Midbrain (tissue), 1 donor: ENCODE measurements around the gene ABCC4.

Experiments
- DNase-seq: peaks from one replicate; lab custom pipeline; 2025; lab: John Stamatoyannopoulos, UW

Gene ABCC4

GRCh38 chr13:95258098-95258497 lies 43.2 kb downstream of the ABCC4 start:
- no peak for DNase-seq

GRCh38 chr13:95256091-95256490 lies 45.2 kb downstream of the ABCC4 start:
- DNase-seq = no peak

GRCh38 chr13:95255072-95255732 lies 46.0 kb downstream of the ABCC4 start:
- DNase-seq = no peak

- DNase-seq = no peak
These were observed 46.9 kb downstream of the ABCC4 start for GRCh38 chr13:95254339-95254738.

DNA sequence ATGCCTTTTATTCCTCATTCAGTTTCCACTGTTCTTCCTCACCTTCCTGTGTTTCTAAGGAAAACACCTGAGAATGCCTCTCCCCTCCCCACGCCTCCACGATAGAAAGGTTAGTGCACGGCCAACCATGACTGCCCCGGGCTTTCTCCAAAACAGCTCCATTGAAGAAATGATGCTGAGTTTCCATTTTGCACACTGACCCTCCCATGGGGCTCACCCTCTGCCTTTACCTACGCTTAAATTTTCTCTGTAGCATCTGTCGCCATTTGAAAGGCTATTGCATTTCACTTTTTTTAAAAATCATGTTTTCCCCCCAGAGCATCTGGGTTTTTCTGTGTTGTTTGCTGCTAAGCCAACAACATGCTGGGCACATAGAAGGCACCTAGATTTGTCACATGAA lies 48.2 kb downstream of the ABCC4 start:
- DNase-seq = no peak

GRCh38 chr13:95251641-95252040 lies 49.6 kb downstream of the ABCC4 start:
- no peak for DNase-seq

GRCh38 chr13:95250961-95251360 lies 50.3 kb downstream of the ABCC4 start:
- no peak for DNase-seq

- DNase-seq = no peak
These were observed 52.3 kb downstream of the ABCC4 start for GRCh38 chr13:95248953-95249352.

- DNase-seq = no peak
These were observed 53.4 kb downstream of the ABCC4 start for GRCh38 chr13:95247852-95248251.

DNA sequence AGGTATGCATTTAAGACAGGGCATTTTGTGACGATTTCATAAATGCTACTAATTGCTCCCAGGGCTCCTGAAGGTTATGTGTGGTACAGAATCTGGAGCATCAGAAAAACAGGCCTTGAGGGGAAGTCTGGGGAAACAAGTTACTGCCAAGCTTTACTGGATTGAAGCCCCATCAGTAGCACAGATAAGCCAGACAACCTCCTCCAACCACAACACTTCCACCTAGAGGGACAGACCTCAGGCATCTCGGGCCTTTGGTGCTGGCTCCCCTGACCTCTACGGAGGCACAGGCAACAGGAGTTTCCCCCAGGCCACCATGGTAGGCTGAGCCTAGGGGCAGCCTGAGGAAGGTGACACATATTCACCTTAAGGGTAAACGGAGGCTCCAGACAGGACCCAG lies 54.1 kb downstream of the ABCC4 start:
- DNase-seq = no peak

DNA sequence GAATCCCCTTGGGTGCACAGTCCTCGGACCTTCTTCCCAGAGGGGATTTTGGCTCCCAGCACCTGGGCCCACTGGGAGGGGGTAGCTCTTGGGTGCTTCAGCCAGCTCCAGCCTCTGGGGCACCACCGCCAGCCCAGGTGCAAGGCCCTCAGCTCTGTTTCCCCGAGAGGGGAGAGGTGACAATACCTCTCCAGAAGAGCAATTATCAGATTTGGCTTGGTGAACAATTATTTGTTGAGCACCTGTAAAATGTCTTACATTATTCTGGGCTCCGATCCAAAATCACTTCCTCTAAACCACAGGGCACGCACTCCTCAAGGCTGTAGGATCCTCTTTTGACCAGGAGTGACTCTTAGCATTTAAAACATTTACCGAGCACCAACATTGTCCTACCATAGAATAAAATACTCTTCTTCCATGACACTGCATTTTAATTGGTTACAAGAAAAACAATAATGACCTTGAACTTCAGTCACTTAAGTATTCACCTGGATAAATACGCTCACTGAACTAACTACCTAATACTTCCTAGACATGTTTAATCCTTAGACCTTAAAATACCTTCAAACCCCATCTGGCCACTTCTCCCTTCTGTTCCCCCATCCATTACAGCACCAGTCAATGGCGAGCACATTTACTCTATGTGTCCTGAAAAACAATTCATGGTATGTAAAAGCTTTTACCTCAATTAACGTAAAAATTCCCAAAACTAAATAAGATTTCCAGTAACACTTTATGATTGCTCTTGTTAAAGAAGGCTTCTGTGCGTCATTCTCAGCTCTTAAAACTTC lies 54.8 kb downstream of the ABCC4 start:
- no peak for DNase-seq

DNA sequence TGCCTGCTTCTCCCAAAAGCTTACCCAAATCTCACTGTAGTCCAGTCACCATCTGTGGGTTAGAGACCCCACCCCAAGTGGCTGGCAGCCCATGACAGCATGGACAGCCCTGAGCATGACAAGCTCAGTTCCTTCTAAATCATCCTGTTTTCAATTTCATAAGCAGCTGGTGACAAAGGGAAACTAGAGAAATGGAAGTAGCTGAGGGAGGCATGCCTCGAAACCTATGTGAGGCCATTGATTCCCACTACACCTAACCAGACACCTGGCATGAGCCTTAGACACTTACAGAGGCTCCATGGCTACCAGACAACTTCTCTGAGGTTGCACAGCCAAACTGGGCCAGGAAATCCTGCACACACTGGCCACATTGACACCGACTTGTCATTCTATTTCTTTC lies 56.2 kb downstream of the ABCC4 start:
- DNase-seq = no peak

DNA sequence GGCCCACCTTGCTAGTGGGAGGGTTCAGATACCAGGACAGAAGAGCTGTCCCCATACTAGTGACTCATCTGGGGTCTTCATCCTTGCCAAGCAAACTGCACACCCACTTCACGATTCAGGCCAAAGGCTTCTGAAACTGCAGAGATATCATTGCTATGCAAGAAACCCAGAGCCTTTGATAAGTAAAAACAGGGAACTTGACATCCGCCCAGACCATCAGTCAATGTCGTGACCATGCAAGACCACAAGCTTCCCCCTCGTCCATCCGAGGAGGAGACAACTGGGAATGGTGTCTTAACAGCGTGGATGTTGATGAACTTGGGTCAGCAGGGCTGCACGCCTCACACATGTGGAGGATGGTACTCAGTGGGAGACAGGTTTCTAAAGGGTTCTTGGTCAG lies 58.0 kb downstream of the ABCC4 start:
- DNase-seq = no peak

- no peak for DNase-seq
These were observed 59.9 kb downstream of the ABCC4 start for GRCh38 chr13:95241321-95241720.

DNA sequence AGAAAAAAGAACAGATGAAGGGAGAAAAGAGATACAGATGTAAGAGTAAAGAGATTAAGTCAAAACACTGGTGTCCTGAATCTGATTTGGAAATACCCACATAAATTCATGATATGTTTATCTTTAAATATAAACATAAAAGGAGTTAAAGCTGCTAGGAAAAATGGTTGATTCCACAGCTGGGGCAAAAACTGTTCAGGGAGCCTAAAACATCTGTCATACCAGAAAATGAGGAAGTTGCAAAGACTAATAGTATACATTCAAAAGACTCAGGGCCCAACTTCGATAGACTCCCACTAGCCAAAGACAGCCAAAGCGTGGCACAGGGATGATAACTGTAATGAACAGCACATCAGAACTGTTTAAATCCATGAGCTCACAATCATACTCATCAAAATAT lies 62.0 kb downstream of the ABCC4 start:
- no peak for DNase-seq

DNA sequence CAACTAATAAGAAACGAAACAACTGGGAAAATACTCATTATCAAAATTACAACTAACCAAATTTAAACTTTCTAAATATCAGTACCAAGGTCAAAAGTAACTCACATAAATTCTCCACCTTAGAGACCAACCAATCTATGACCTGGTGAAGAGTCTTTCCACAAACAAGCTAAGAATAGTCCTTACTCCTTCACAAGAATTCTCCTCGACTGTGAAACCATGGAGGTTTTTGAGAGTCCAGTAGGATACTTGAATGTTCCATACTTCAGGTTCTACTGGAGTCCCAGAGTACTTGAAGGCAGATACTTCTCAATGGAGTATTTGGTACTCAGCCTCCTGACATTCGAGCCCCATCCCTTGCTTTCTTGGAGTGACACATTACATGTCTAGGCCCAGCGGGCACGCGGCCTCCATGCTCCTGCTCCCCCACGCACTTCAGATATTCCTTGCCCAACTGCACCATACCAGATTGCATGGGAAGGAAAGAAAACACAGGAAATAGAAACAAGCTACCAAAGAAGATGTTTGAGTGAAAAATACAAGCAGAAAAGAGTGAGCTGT lies 63.9 kb downstream of the ABCC4 start:
- no peak for DNase-seq

- DNase-seq = no peak
These were observed 64.5 kb downstream of the ABCC4 start for GRCh38 chr13:95236774-95237173.

DNA sequence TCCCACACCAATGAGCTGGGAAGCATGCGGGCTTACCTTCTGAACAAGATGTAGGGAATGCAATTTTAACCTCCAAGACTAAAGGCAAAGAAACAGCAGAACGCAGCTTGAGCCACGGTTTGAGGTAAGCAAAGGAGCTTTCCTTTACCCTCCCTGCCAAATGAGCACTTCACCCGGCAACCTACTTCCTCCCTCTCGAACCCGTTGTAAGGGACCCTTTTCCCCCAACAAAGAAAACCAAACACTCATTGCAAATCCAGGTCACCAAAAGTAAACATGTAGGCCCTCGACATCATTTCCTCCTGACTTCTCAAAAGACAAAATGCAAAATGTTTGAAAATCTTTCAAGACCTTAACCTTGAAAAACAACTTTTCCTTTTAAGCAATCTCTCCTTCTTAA lies 65.3 kb downstream of the ABCC4 start:
- no peak for DNase-seq

GRCh38 chr13:95235199-95235756 lies 66.0 kb downstream of the ABCC4 start:
- DNase-seq = no peak

GRCh38 chr13:95234242-95234641 lies 67.0 kb downstream of the ABCC4 start:
- no peak for DNase-seq

DNA sequence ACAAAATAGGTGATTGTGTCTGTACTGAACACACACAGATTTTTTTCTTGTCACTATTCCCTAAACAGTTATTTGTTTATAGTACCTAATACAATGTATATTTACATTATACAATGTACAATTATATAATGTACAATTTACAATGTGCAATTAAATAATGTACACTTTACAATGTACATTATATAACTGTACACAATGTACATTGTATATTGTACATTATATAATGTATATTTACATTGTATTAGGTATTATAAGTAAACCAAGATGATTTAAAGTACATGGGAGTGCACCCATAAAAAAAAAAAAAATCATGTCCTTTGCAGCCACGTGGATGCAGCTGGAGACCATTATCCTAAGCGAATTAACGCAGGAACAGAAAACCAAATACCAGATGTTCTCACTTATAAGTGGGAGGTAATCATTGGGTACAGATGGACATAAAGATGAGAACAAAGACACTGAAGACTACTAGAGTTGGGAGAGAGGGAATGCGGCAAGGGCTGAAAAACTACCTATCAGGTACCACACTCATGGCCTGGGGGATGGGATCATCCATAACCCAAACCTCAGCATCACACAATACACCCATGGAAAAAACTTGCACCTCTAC lies 68.1 kb downstream of the ABCC4 start:
- no peak for DNase-seq

DNA sequence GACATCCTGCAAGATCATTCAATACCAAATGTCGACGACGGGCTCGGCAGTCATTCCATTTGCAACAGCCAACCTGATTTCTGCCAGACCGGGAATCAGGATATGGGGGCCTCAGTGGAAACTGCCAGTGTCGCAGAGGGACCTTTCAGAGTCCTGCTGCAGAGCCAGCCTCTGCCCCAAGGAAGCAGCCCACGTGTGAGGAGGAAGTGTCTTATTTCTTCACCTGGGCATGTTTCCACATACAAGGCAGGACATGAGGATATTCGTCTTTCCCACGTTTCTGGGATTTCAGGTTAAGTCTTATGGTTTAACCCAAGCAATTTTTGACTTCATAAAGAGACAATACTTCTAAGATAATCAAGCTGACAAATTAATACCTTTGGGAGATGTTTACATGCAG lies 69.9 kb downstream of the ABCC4 start:
- no peak for DNase-seq

- DNase-seq = no peak
These were observed 71.4 kb downstream of the ABCC4 start for GRCh38 chr13:95229855-95230254.
